AG10803 (cell line): Measurements from ENCODE around the gene MMP14.

Source experiments
- DNase-seq: peaks from one replicate; pipeline ENCODE4 v3.0.0; 2010; ENCODE audit warnings: low read depth
- H3K4me3 ChIP-seq: 2 replicates; pipeline ENCODE4 v1.5.1; 2011; ENCODE audit warnings: mild to moderate bottlenecking, low read length, control low read depth
- CTCF ChIP-seq: conservative IDR thresholded peaks from 2 replicates; pipeline ENCODE4 v1.5.1; 2011; ENCODE audit warnings: mild to moderate bottlenecking, low read length, control low read depth, inconsistent platforms

MMP14 gene

GRCh38 chr14:22837750-22838538 is 1.6 kb downstream of the MMP14 start:
- DNase-seq: peak; percentile 60
- 0 out of 2 replicates have a peak, but pooled peaks have one; percentile 5 for TF ChIP-seq CTCF
- H3K4me3 ChIP-seq: peak overlapping the region; percentile 93

- no peak for TF ChIP-seq CTCF
- H3K4me3 ChIP-seq: peak overlapping the region; percentile 93
- DNase-seq: peak; percentile 83
Observed at GRCh38 chr14:22838631-22839041, 2.3 kb downstream of the MMP14 start.

- H3K4me3 ChIP-seq: peak overlapping the region; percentile 93
- peak; percentile 60 for DNase-seq
- no peak for TF ChIP-seq CTCF
Observed at GRCh38 chr14:22839159-22839779, 2.9 kb downstream of the MMP14 start.

GRCh38 chr14:22841311-22841710 is 4.9 kb downstream of the MMP14 start:
- DNase-seq: no peak
- TF ChIP-seq CTCF: no peak
- no peak overlapping the region for H3K4me3 ChIP-seq

- TF ChIP-seq CTCF: no peak
- no peak for DNase-seq
- H3K4me3 ChIP-seq: no peak overlapping the region
Observed at GRCh38 chr14:22841769-22842168, 5.4 kb downstream of the MMP14 start.

- peak; percentile 37 for DNase-seq
- H3K4me3 ChIP-seq: no peak overlapping the region; the same call in 1 of the 2 replicates
- TF ChIP-seq CTCF: no peak
Observed at GRCh38 chr14:22842211-22843122, 6.1 kb downstream of the MMP14 start.
